Activated T-cell treated with anti-CD3 and anti-CD28 coated beads for 1 hour (primary cell): ENCODE measurements around the gene C16orf78.

Experiments
- DNase-seq: peaks from one replicate; pipeline ENCODE4 v3.0.0-alpha.2; 2020; ENCODE audit warnings: low read depth

C16orf78 gene

DNA sequence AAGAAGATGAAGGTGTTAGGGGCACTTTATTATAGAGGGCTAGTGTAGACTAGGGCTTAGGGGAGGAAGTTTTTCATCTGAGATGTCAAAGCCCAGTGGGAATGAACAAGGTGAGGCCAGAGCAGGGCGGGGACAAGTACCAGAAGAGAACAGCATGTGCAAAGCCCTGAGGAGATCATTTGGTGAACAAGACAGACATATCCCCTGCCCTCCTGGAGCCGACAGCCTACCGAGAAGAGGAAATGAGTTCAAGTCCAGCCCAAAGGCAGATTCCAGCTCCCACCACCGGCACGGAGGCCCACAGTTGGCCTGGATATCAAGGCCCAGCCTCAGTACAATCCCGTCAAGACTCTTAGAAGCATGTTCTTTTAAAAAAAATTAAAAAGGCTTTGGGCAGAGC lies 61.1 kb downstream of the C16orf78 start:
- no peak for DNase-seq

DNA sequence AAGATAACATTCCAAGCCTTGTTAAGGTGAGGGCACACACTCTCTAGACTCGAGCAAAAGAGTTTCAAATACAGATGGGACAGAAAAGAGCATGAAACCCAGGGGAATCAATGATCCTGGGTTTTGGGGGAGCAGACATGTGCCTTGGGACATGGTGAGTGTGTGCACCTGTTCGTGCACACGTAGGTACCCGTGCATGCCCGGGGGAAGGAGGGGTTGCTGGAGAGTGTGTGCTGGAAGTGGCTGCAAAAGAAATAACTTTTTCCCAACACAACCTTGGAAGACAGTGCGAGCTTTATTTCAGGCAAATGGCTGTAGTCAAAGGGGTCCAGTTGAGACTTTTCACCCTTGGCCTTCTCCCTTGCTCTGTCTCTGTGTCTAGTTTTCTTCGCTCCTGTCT lies 62.6 kb downstream of the C16orf78 start:
- no peak for DNase-seq

DNA sequence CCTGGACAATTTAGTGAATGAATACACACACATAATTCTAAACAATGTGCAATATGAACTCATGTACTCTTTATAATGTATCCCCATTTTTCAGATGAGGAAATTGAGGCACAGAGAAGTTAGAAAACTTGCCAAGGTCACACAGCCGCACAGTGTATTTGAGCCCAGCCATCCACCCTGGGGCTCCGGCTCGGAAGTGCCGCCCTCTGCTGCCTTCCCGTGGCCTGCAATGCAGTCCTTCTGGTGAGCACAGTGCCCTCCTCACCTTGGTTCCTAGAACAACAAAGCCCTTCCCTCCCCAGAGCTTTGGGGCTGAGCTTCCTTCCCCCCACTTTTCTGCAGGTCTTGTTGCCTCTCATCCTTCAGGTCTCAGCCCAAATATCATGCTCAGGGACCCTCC lies 63.7 kb downstream of the C16orf78 start:
- DNase-seq: no peak

DNA sequence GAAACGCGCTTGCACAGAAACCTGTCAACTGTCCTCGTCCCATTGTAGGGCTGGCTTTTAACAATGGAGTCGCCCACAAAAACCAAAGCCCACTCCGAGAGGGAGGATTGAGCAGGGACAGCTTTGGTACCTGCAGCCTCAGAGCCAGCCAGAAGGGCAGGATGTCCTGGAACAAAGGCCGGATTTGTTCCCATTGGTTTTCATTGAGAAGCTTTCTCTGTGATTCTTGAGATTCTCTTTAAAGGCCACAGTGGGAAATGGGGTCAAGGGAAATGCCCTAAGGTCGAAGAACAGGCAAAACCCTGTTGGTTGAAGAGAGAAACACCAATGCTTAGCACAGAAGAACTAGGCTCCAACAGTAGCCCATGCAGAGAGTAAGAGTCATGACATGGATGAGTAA lies 65.4 kb downstream of the C16orf78 start:
- DNase-seq: no peak

DNA sequence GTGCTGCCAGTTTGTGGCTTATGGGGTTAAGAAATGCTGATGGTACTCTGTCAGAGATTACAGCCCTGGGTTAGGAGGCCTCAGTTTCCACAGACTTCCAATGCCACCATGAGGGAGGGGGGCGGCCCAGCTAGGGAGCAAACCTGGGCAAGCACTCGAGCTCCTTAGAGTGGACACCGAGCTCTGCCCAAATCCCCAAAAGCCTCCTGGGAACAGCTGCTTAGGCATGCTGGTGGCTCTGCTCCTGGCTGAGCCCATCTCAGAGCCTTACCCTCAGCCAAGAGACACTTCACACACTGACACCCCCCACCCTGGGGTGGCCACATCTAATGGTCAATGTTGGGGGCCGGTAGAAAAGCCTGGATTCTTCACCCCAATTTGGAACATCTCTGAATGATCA lies 66.1 kb downstream of the C16orf78 start:
- DNase-seq: no peak

DNA sequence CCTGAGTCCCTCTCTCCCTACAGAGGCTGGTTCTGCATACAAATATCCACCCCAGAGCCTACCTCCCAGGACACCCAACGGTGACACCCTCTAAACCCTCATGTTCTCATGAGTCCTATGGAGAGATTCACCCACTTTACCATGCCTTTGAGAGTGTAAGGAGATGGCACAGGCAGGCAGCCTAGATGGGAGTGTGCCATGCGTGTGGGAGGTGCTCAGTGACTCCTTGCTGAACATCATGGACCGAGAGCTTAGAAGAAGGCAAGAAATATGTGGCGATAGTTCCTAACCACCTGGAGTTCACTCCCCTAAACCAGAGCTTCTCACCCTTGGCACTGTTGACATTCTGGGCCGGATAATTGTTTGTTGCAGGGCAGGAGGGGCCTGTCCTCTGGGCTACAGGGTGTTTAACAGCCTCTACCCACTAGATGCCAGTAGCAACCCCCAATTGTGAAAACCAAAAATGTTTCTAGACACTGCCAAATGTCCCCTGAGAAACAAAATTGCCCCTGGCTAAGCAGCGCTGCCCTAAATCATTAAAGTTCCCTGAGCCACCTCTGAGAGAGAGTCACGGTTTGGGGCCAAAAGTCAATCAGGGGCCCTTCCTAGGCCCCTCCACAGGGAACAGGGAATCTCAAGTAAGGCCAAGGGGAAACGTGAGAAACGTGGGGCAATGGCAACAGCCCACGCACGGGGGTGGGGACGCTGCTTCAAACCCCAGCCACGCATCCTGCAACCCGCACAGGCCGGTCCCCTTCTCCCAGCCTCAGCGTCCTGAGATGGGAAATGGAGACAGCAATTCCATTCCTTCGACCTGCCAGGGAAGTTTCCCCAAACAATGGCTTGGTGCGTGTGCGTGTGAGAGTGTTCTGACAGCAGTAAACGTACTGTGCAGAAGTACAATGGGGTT lies 66.8 kb downstream of the C16orf78 start:
- DNase-seq: no peak

DNA sequence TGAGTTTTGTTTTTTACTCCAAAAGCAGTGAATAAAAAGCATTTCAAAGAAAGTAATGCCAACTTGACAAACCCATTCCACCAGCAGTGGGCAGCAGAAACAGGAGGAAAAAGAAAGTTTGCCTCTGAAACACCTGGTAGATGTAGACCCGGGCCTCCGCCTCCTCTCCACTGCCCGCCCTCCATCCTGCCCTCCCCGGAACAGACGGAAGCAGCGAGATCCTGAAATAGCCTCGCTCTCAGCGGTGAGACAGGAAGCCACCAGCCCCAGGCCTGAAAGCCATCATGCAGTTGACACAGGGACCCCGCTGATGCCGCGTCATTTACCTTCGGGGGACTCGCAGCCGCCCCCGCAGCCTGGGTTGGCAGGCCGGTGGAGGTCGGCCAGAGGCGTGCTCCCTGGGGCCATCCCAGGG lies 67.8 kb downstream of the C16orf78 start:
- DNase-seq: peak; percentile 52

DNA sequence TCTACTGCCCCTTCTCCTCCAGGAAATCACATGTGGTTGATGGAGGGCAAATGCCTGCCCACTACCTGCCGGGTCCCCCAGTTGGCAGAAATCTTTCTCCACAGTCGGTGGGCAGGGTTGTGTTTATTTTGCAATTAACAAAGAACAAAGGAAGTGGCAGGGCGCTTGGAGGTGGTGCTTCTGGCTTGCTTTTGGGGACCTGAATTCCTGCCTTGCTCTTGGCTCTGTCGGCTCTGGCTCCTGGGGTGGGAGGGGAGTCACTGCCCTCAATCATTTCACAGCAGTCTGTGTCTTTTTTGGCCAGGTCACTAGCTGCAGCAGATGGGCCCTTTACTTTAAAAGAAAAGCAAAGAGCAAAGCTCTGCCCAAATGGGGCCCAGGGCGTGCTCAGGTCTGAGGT lies 69.2 kb downstream of the C16orf78 start:
- no peak for DNase-seq

DNA sequence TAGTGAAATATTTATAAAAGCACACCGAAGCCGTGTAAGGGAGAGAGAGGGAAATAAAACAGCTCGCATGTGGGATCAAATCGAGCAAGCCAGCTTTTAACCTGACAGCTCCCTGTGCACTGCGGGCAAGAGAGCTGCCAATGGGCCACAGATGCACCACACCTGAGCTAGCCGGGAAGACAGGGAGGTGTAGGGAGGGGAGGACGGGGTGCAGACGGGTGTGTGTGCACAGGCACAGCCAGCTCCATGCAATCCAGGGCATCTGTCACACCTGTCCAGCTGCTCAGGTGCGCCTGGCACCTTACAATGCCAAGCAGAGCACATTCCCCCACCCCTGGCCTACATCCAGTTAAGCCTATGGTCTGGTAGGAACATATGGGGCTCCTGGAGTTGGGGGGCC lies 70.0 kb downstream of the C16orf78 start:
- no peak for DNase-seq

DNA sequence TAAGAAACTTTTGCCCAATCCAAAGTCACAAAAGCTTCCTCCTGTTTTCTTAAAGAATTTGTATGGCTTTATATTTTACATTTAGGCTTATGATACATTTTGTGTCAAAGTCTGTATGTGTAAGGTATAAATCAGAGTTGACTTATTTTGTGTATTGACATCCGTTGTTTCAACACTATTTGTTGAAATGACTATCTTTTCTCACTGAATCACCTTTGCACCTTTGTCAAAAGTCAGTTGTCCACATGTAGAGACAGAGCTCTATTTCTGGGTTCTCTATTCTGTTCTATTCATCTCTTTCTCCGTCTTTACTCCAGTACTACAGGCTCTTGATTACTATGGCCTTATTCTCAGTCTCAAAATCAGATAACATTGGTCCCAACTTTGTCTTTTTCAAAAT lies 73.2 kb downstream of the C16orf78 start:
- DNase-seq: no peak
